GM23338 (cell line): Measurements from ENCODE around the gene PSMD2. TPM values are rescaled to one million over a fixed set of nuclear protein-coding genes. Genes with fewer than 3 reads are reported as not detected.

Experiments
- ATAC-seq: fragments of 200-7000 bp; cut with Tn5 transposase; 3 replicates; pipeline ENCODE4 v1.9.1; 2020
- DNase-seq: peaks from one replicate; pipeline ENCODE4 v3.0.0-alpha.2; 2015; ENCODE audit warnings: low spot score
- H2AFZ ChIP-seq: fragments of 200-600 bp; sonication (generic); 2 replicates; pipeline ENCODE4 v1.8.0; 2016; ENCODE audit warnings: antibody characterized with exemption, mild to moderate bottlenecking, moderate library complexity
- H3F3A ChIP-seq: fragments of 200-600 bp; sonication (generic); replicated peaks from 2 replicates; pipeline ENCODE4 v1.8.0; 2017; ENCODE audit warnings: antibody characterized with exemption, mixed run types, low read depth
- H3K27ac ChIP-seq: fragments of 200-600 bp; sonication (generic); 2 replicates; pipeline ENCODE4 v1.6.1; 2016; ENCODE audit warnings: low read depth
- H3K27me3 ChIP-seq: fragments of 200-600 bp; sonication (generic); 2 replicates; pipeline ENCODE4 v1.8.0; 2016; ENCODE audit warnings: mild to moderate bottlenecking, mixed run types, moderate library complexity; ENCODE audit not compliant: insufficient read depth
- H3K36me3 ChIP-seq: fragments of 200-600 bp; sonication (generic); 2 replicates; pipeline ENCODE4 v1.8.0; 2016; ENCODE audit warnings: mild to moderate bottlenecking; ENCODE audit not compliant: insufficient read depth
- H3K4me1 ChIP-seq: fragments of 200-600 bp; sonication (generic); 2 replicates; pipeline ENCODE4 v1.8.0; 2016; ENCODE audit warnings: mild to moderate bottlenecking, moderate library complexity; ENCODE audit not compliant: insufficient read depth
- H3K4me2 ChIP-seq: fragments of 200-600 bp; sonication (generic); 2 replicates; pipeline ENCODE4 v1.7.1; 2017; ENCODE audit warnings: mixed run types
- H3K4me3 ChIP-seq: fragments of 200-600 bp; sonication (generic); 2 replicates; pipeline ENCODE4 v1.6.1; 2016; ENCODE audit warnings: mixed run types
- H3K79me2 ChIP-seq: fragments of 200-600 bp; sonication (generic); replicated peaks from 2 replicates; pipeline ENCODE4 v1.8.0; 2017; ENCODE audit warnings: mild to moderate bottlenecking; ENCODE audit not compliant: insufficient read depth
- H3K9me2 ChIP-seq: fragments of 200-600 bp; sonication (generic); 2 replicates; pipeline ENCODE4 v1.8.0; 2017; ENCODE audit not compliant: insufficient read depth
- H4K20me1 ChIP-seq: fragments of 200-600 bp; sonication (generic); replicated peaks from 2 replicates; pipeline ENCODE4 v1.8.0; 2017; ENCODE audit warnings: mild to moderate bottlenecking; ENCODE audit not compliant: insufficient read depth
- H3K27ac Mint-ChIP-seq: 2 replicates; pipeline ENCODE4 v1.8.0; 2020; ENCODE audit warnings: inconsistent platforms, mild to moderate bottlenecking, moderate library complexity, mixed read lengths
- H3K27me3 Mint-ChIP-seq: 3 replicates; pipeline ENCODE4 v1.8.0; 2022; ENCODE audit warnings: low read depth, mild to moderate bottlenecking, moderate library complexity, mixed read lengths, inconsistent platforms; ENCODE audit not compliant: insufficient read depth, poor library complexity
- H3K36me3 Mint-ChIP-seq: 3 replicates; pipeline ENCODE4 v1.8.0; 2021; ENCODE audit warnings: low read depth, mild to moderate bottlenecking, inconsistent platforms, moderate library complexity, mixed read lengths
- H3K4me1 Mint-ChIP-seq: 3 replicates; pipeline ENCODE4 v1.8.0; 2020; ENCODE audit warnings: mild to moderate bottlenecking, inconsistent platforms, mixed read lengths
- H3K4me3 Mint-ChIP-seq: 3 replicates; pipeline ENCODE4 v1.8.0; 2021; ENCODE audit warnings: moderate library complexity, mild to moderate bottlenecking, inconsistent platforms, mixed read lengths
- H3K9me3 Mint-ChIP-seq: 3 replicates; pipeline ENCODE4 v1.8.0; 2020; ENCODE audit warnings: moderate library complexity, mild to moderate bottlenecking, inconsistent platforms, mixed read lengths
- CREB1 ChIP-seq: fragments of 250-450 bp; sonication (Bioruptor Pico); IDR thresholded peaks from 2 replicates; pipeline ENCODE4 v1.5.0; 2020; ENCODE audit warnings: low read depth, mild to moderate bottlenecking, moderate library complexity
- CTCF ChIP-seq, 2 experiments: fragments of 200-600 bp in 1 of 2; sonication (generic) in 1 of 2; conservative IDR thresholded peaks; 2 replicates each; pipeline versions ENCODE4 v1.5.1 to v1.6.1; 2016 to 2017; ENCODE audit warnings: antibody characterized with exemption in 2 of 2, low read depth in 2 of 2, mild to moderate bottlenecking in 2 of 2, moderate library complexity in 1 of 2
- ETS1 ChIP-seq: IDR thresholded peaks from 2 replicates; pipeline ENCODE4 v1.6.1; 2016; ENCODE audit warnings: antibody characterized with exemption
- EZH2 ChIP-seq: fragments of 200-600 bp; sonication (generic); IDR thresholded peaks from one replicate; pipeline ENCODE4 v1.8.0; 2017; ENCODE audit warnings: antibody characterized with exemption, mild to moderate bottlenecking, low read depth; ENCODE audit not compliant: unreplicated experiment
- EZH2phosphoT487 ChIP-seq: fragments of 200-600 bp; sonication (generic); IDR thresholded peaks from one replicate; pipeline ENCODE4 v1.8.1; 2018; ENCODE audit warnings: antibody characterized with exemption; ENCODE audit not compliant: unreplicated experiment
- JUNB ChIP-seq: IDR thresholded peaks from one replicate; pipeline ENCODE4 v1.6.1; 2016; ENCODE audit warnings: antibody characterized with exemption; ENCODE audit not compliant: unreplicated experiment
- NANOG ChIP-seq: IDR thresholded peaks from 2 replicates; pipeline ENCODE4 v1.6.1; 2016; ENCODE audit warnings: antibody characterized with exemption, borderline replicate concordance
- POLR2AphosphoS5 ChIP-seq: IDR thresholded peaks from 2 replicates; pipeline ENCODE4 v1.6.1; 2016; ENCODE audit warnings: antibody characterized with exemption, low read depth
- REST ChIP-seq: IDR thresholded peaks from one replicate; pipeline ENCODE4 v1.6.1; 2018; ENCODE audit warnings: antibody characterized with exemption; ENCODE audit not compliant: unreplicated experiment
- STAT1 ChIP-seq: IDR thresholded peaks from one replicate; pipeline ENCODE4 v1.6.1; 2016; ENCODE audit warnings: antibody characterized with exemption; ENCODE audit not compliant: unreplicated experiment
- ZNF114 ChIP-seq: fragments of 250-450 bp; sonication (Bioruptor Pico); IDR thresholded peaks from 2 replicates; pipeline ENCODE4 v1.5.0; 2020; ENCODE audit warnings: mild to moderate bottlenecking, moderate library complexity
- ZNF331 ChIP-seq: fragments of 250-450 bp; sonication (Bioruptor Pico); IDR thresholded peaks from 2 replicates; pipeline ENCODE4 v1.5.0; 2020; ENCODE audit warnings: low read depth, mild to moderate bottlenecking, moderate library complexity
- ZNF462 ChIP-seq: fragments of 250-450 bp; sonication (Bioruptor Pico); IDR thresholded peaks from 2 replicates; pipeline ENCODE4 v1.5.0; 2020; ENCODE audit warnings: mild to moderate bottlenecking, moderate library complexity
- long read RNA-seq: library from polyadenylated mRNA; unstranded; transcript quantifications from one replicate; pipeline ENCODE4 v2.0.0, GENCODE V29; 2020; ENCODE audit not compliant: unreplicated experiment
- polyA plus RNA-seq: library from polyadenylated mRNA; unstranded; fragments of >200 nt; fragmentation: Nextera tagmentation; extraction: Ambion mirVana; gene quantifications from 2 replicates; pipeline ENCODE4 v1.2.1, GENCODE V29; 2016
- total RNA-seq: library from RNA; depleted of rRNA; stranded (reverse); fragments of >200 nt; shearing (Covaris generic); gene quantifications from 2 replicates; pipeline ENCODE4 v1.2.3, GENCODE V29; 2014; rRNA removed

The PSMD2 gene
- total RNA-seq (328 and 507 TPM in 2 replicates), polyA plus RNA-seq (101 and 117 TPM in 2 replicates)
- long read RNA-seq, transcript PSMD2-201 (21 exons, 3,449 nt), result major isoform, 127 of 183 reads
- long read RNA-seq, partial matches to known transcripts, result 49 of 183 reads
- long read RNA-seq, other reads (novel, unspliced or antisense), result 7 of 183 reads

- peaks cover 46% of the 10 kb centered on the region for H3K36me3 Mint-ChIP-seq
- TF ChIP-seq STAT1 (no peak), POLR2AphosphoS5 (peak; percentile 90), CREB1 (peak; percentile 12; the same call in 1 of the 2 replicates), JUNB (no peak), REST (no peak), CTCF (conservative IDR thresholded peaks at IDR 0.05; ENCODE audit: low read depth in 2 of 2) (no peak), NANOG (no peak), ZNF331 (CRISPR knock-in tag) (no peak), ETS1 (peak; percentile 90), EZH2phosphoT487 (no peak), ZNF462 (CRISPR knock-in tag) (no peak), ZNF114 (CRISPR knock-in tag) (no peak), EZH2 (no peak)
- Histone ChIP-seq H2AFZ (peak within 1 kb of the TSS; percentile 97), H3K27ac (peak within 1 kb of the TSS; percentile 92), H3K4me1 (peaks cover 7% of the 10 kb centered on the region; the same call in 1 of the 2 replicates), H4K20me1 (peaks cover 18% of the 10 kb centered on the region), H3K9me2 (no peaks in the 10 kb centered on the region), H3K4me2 (peak within 1 kb of the TSS; percentile 99), H3K36me3 (peaks cover 32% of the 10 kb centered on the region), H3F3A (peaks cover 11% of the 10 kb centered on the region; the same call in 1 of the 2 replicates), H3K4me3 (peak within 1 kb of the TSS; percentile 98), H3K27me3 (no peaks in the 10 kb centered on the region), H3K79me2 (peaks cover 34% of the 10 kb centered on the region)
- peaks cover 10% of the 10 kb centered on the region for H3K4me1 Mint-ChIP-seq
- H3K27ac Mint-ChIP-seq, result peak within 1 kb of the TSS; percentile 95
- peak within 1 kb of the TSS; percentile 99 for H3K4me3 Mint-ChIP-seq
- ATAC-seq (peak; percentile 98), DNase-seq (peak; percentile 99)
- peaks cover 8% of the 10 kb centered on the region for H3K27me3 Mint-ChIP-seq
- no peaks in the 10 kb centered on the region for H3K9me3 Mint-ChIP-seq
Observed at GRCh38 chr3:184298759-184299487, at the start of gene PSMD2. Gene PSMD2, plus strand, starts transcription at chr3:184299241. Its CDS starts 26 bp downstream, at chr3:184299267.
